HG02870 (cell line): ENCODE data around the gene HIRA.

Experiments used
- ATAC-seq: cut with Tn5 transposase; IDR thresholded peaks from one replicate; pipeline ENCODE4 v1.9.1; 2021; ENCODE audit warnings: mild to moderate bottlenecking, moderate library complexity; ENCODE audit not compliant: unreplicated experiment

HIRA gene, protein sequence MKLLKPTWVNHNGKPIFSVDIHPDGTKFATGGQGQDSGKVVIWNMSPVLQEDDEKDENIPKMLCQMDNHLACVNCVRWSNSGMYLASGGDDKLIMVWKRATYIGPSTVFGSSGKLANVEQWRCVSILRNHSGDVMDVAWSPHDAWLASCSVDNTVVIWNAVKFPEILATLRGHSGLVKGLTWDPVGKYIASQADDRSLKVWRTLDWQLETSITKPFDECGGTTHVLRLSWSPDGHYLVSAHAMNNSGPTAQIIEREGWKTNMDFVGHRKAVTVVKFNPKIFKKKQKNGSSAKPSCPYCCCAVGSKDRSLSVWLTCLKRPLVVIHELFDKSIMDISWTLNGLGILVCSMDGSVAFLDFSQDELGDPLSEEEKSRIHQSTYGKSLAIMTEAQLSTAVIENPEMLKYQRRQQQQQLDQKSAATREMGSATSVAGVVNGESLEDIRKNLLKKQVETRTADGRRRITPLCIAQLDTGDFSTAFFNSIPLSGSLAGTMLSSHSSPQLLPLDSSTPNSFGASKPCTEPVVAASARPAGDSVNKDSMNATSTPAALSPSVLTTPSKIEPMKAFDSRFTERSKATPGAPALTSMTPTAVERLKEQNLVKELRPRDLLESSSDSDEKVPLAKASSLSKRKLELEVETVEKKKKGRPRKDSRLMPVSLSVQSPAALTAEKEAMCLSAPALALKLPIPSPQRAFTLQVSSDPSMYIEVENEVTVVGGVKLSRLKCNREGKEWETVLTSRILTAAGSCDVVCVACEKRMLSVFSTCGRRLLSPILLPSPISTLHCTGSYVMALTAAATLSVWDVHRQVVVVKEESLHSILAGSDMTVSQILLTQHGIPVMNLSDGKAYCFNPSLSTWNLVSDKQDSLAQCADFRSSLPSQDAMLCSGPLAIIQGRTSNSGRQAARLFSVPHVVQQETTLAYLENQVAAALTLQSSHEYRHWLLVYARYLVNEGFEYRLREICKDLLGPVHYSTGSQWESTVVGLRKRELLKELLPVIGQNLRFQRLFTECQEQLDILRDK

DNA sequence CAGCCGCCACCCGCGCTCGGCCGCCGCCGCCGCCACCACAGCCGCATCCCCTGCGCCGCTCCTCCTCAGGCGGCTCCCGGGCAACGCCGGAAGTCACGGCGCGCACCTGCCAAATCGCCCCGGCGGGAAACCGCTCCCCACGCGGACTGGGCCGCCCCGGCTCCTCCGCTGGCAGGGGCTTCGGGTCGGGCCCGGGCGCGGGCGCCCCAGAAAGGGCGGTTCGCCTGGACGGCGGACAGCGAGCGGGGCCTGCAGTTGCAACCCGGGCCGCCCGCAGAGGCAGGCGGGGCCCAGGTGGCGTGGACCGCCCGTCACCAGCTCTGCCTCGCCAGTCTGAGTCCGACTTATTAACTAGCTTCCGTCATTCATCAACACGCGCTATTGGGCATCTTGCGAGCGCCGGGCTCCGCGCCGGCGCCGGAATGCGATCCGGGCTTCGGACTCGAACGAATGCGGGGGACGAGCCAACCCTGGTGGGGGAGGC is at the start of gene HIRA:
HIRA (minus strand) TSS at position 85 of the 484 bp plus-strand sequence. CDS start 257 bp downstream, outside the sequence.
- ATAC-seq: peak; percentile 45

DNA sequence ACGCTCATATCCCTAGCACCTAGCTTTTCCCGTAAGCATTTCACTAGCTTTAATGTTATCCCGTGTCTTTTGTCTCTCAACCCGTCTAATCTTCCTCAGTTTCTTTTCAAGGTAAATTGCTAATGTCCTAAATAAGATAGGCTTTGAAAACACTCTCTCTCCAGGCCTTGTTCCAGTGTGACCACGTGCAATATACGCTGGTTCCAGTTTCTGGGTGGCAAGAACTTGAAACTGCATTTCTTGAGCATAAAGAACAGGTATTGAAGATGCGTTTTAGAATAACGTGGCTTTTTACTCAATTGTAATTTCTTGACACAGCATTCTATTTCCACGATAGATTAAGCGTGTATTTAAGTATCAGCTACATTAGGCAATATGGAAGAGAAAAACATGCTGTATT is 49.3 kb upstream of the HIRA start:
- ATAC-seq: no peak

DNA sequence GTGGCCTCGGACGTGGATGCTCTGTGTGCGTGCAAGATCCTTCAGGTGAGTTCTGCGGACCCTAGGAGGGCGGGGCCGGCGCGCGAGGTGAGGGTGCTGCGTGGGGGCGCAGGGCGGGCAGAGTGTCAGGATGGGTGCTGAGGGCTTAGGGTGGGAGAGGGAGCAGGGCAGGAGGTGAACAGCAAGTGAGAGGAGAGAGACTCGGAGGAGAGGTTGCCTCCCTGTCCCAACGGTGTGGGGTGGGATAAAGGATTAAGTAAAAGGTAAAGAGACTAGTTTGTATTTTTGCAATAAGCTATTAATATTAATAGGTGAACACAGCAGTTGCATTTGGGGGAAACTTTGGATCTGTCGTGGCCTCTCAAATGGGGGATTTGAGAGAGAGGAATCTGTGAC is 48.6 kb upstream of the HIRA start:
- no peak for ATAC-seq

DNA sequence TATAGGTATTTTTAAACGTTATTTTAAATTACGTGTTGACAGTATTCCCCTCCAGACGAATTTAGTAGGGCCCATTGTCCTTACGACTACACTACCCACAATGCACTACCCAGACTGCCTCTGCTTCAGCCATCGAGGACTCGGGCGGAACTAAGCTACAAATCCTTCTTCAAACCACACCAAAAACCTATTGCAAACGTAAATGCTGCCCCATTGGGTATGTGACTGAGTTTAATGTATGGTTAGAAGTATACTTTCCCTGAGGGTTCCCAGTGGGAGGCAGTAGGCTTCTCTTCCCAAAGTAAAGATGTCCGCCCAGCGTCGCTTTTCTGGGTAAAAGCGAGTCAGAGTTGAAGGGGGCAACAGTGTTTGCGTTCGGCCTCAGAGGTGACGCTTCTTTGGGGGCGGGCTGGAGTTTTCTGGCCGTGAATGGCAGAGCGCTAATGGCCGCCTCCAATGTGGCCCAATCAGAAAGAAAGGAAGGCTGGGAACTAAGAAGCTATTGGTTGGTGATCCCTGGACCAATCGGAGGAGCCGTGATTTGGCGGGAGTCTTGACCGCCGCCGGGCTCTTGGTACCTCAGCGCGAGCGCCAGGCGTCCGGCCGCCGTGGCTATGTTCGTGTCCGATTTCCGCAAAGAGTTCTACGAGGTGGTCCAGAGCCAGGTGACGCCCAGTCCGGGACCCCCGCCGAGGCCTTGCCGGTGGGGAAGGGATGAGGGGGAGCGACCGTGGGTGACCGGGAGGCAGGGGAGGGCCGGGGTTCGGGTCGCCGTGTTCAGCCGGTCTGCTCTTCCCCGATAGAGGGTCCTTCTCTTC is 48.0 kb upstream of the HIRA start, which contains the start of gene CDC45:
CDC45 (plus strand) TSS at position 566 of the 818 bp plus-strand sequence; CDS start at position 615, 49 bp downstream.
- peak; percentile 85 for ATAC-seq

DNA sequence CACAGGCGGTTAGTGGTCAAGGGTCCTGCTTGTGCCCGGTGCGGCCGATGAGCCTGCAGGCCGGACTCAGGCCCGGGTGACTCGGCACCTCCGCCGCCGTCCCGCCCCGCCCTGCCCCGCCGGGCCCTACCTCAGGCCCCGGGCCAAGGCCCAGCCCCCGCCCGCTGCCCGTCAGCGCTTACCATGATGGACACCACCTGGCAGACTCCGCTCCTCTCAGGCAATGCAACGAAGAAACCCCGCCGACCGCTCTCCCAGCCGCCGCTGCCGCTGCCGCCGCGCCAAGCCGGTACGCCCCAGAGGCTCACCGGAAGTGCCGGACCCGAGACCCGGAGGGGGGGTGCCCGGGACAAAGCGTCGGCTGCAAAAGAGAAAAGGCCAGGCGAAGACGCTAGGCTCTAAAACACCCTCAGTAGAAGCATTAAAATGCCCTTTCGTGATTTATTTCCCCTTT is 47.4 kb upstream of the HIRA start, which contains the start of gene UFD1:
UFD1 (minus strand) TSS at position 293 of the 454 bp plus-strand sequence; CDS start at position 185, 108 bp downstream.
- peak; percentile 47 for ATAC-seq

DNA sequence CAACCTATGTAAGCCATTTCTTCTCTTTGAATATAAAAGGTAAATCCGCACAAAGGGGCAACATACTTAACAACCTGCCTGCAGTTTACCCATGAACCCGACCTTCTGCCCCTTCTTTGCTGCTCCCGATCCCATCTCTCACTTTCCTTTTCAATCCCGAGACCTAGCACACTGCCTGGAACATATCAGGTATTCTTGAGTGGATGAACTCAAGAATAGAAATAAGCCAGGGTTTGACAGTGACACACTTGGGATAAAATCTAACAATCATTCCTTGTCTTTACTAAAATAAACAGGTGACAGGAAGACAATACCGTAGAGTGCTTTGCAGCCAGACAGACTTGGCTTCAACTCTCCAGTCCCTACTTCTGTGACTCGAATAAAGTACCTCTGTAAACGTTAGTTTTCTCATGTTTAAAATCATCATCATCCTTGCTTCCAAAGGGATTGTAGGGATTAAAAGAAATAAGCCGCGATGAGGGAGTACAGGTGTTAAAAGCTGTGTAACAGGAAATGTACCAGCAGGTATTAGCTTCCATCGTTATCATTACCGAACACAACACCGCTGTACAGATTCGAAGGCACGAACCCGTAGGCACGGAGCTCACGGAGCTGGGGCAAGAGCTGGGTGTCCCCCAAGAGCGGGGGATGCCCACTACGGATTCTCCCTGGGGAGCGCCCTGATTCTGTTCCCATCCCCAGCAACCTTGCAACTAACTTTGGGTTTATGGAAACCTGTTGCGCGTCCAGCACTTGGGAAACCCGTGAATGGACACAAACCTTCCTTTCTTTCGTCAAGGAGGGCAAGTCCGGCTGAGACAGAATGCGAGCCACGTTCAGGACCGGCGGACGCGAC is 46.7 kb upstream of the HIRA start:
- no peak for ATAC-seq

DNA sequence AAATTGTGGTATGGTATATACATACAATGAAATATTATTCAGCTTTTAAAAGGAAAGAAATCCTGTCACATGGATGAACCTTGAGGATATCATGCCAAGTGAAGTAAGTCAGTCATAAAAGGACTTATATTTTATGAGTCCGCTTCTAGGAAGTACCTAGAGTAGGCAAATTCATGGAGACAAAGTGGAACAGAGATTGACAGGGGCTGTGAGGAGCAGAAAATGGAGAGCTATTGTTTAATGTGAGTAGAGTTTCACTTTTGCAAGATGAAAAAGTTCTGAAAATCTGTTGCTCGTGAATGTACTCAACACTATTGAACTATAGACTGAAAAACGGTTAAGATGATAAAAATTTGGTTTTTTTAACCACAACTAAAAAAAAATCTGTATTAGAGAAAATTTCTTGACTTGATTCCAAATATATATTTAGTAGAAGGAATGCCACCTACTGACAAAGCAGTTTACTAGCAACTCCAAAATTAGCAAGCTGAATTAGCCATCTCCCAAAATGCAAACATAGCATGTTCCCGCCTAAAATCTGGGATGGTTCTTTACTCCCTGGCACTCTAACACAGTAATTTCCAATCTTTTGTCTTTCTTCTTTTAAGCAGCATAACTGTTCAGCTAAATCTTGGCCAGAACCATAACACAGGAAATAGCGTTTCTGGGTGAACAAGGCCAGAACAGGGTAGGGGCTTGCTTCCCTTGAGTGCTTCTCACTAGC is 46.0 kb upstream of the HIRA start:
- ATAC-seq: no peak

DNA sequence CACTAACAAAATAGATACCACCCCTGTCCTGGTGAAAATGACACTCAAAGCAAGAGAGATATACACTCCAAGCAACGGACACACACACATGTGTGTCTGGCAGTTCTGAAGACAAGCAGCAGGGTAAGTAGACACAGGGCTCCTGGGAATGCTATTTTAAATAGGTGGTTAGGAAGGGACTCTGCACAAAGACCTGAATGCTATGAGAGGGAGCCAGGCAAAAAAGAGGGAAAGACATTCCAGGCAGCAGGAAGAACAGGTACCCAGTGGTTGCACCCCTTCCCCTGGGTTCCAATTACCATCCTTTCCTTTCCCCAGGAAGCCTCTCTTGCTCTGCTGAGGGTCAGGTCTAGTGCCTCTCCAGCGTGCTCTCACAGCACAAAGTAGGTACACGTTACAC is 44.5 kb upstream of the HIRA start:
- no peak for ATAC-seq

DNA sequence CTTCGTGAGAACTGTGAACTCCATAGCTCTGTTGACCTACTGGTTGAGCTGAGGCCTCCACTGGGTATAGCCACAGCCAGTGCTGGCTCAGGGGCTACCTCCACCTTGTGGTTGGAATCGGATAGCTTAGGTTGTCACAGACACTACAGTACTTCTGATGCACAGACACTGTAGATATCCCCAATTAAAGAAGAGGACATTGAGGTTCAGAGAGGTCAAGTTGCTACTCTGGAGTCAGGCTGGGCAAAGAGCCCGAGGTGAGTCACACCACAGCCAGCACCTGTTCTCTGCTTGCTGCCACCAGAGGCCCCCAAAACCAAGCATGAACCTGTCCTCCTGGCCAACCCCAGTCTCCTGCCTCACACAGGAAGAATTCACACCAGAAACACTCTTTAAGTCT is 42.0 kb upstream of the HIRA start:
- no peak for ATAC-seq

DNA sequence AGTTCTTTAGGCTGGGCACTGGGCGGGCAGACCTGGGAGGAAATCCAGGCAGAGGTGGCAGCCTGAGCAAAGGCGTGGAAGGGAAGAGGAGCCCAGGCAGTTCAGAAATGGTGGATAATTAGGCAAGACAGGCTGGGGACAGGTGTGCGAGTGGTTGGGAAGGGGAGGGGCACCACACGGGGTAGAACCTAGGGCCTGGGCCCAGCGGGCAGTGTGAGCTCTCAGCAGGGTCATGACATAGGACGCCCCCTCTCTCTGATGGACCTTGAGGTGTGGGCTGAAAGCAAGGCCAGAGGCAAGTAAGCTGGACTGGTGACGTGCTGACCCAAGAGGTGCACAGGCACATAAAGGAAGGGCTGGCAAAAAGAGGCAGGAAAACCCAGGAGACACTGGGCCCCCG is 40.7 kb upstream of the HIRA start:
- ATAC-seq: no peak

DNA sequence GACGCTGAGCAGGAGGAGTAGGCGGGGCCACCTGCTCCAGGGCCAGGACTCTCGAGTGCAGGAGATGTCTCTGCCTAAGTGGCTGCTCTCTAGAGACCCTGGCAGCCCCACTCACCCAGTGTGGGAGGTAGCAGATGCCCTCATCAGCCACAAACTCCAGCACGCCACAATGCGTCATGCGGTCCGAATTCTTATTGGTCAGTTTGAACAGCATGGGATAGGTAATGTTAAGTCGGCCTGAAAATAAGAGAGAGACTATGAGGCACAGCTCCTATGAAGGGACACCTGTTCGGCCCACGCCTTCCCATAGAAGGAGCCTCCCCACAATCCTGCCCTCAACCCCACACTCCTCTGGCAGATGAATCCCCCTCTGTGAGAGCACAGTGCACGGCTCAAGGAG is 40.0 kb upstream of the HIRA start:
- no peak for ATAC-seq

DNA sequence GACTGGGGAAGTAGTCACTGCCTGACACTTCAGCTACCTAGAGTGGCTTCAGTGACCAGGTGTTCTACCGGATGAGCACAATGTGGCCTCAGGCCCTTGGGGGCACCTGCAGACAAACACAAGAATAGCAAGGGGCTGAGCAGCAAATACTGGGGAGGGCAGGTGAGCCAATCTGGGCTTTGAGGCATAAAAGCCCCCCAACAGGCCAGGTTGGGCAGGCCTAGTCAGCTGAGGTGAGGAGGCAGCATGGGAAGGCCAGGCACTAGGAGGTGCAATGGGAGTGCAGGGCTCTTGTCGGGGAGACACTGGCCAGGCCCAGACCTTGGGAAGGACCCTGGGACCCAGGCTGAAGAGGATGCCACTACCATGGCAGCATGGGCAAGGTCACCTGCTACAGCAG is 38.5 kb upstream of the HIRA start:
- ATAC-seq: no peak

DNA sequence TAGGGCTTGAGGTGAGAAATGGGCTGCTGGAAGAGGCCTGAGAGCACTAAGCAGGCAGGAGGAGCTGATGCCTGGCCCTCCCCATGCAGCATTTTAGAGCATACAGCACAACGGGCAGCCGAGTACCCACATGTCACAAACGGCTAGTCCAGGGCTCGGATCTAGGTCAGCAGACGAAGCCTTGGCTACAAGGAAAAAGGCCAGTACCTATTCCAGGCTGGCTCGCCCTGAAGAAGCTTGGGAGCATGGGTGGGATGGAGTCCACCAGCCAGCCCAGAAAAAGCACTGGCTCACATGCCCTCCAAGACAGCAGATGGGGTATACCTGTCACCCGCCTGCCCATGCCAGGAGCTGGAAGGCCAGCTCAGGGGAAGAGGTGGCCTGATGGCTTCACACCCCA is 37.9 kb upstream of the HIRA start:
- ATAC-seq: no peak

DNA sequence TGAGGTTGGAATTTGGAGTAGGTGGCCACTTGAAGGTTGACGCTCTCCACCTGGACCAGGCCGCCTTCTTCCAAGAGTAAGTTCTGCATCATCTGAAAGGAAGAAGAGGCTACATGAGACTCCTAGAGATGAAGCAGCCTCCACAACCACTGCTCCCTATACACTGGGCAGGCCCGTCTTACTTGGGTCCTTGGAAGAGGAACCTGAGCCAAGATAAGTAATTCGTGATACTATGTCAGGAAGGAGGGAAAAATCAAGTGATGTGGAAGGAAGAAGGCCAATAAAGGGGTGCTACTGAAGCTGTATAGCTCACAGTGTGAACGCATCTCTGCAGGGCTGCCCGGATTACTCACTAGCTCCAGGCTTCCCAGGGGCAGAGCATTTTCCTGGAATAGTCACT is 36.4 kb upstream of the HIRA start:
- ATAC-seq: no peak

DNA sequence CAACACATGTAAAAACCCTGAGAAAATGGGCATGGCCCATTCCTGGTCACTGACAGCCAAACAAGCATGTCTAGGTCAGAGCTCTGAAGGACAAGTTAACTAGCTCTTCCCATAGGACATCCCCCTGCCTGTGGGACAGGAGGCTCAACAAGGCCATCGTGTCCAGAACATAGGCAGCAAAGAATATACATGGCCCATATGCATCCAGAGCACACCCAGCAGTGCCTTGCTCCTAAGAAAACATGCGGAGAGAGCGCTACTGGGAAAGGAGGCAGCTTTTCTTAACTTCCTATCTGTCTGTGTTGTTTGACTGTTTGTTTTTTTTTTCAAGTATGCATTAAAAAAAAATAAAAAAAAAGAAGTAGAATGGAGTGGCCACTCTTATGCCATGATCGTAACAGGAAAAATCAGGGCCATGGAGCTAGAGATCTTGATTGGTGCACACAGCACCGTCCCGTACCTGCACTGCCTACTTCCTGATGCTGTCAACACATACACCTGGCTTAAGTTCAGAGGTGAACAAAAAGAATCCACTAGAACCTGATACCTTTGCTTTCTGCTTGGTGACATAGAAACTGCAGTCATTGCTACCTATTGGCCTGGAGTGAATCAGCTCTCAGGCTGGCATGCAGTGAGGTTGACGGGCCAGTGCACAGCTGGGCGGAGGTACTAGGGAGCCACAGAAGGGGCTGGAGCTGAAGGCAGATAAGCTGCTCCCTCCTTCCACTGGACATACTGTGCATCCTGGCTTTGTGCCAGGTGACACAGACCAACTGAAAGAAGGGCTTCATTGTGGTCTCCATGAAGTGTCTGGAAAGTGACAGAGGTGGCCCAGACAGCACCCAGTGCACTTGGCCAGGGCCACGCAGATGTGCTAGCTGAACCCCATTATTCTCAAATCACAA is 35.6 kb upstream of the HIRA start:
- ATAC-seq: no peak

DNA sequence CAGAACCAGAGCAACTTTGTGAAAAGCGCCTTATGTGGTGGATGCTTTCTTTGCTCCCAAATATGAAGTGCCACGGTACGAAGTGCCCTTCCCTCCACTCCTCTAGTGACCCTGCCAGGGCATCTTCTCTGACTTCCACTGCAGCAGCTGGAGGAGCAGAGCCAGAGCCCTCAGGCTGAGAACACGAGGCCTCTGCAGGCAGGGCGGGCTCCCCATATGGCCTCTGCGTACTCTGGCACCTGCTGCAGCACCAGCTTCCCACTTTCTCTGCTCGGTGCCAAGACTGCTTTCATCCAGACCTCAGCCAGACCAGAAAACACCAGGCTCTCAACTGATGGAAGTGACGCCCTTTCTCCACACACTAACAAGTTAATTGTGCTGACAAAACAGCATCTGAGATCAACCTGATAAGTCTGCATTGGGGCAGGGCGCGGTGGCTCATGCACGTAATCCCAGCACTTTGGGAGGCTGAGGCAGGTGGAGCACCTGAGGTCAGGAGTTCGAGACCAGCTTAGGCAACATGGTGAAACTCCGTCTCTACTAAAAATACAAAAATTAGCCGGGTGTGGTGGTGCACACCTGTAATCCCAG is 34.7 kb upstream of the HIRA start:
- no peak for ATAC-seq

DNA sequence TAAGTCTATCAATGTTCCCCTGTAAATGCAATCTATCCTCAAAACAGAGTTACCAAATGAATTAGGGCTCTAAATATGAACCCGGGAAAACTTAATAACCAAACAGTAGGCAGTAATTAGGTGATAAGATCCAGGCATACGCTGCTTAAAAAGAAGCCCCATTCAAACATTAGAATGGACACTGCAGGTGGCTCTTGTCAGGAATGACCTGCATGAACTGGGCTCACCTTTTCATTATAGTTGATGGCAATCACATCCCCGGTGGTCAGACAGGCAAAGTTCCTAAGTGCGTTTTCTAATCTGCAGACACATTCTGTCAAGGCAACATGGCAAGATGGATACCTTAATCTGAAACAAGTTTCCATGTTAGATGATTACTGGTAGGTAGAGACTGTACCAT is 33.4 kb upstream of the HIRA start:
- ATAC-seq: no peak
